ENCODE data around the gene HAUS7. TPM values are rescaled to one million over a fixed set of nuclear protein-coding genes. Genes with fewer than 3 reads are reported as not detected.

HAUS7 gene
- polyA plus RNA-seq, 1 donor = 25.9 TPM

DNA sequence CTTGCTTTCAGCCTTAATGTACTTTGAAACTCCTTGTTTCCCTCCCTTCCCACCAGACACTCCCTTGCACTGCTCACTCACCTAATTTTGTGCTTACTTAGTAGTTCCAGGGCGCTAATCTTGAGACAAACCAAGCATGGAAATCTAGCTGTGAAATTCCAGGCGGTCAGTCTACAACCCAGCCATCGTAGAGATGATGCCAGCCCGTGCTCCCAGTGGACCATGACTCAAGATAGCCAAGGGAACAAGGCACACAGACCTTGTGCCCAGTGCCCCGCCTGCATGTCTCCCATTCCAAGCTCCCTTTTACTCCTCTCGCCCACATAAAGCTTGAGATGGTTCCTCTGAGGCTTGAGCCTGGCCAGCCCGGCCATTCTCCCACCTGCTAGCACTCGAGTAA lies 35.6 kb downstream of the HAUS7 start:
- DNase-seq = no peak

DNA sequence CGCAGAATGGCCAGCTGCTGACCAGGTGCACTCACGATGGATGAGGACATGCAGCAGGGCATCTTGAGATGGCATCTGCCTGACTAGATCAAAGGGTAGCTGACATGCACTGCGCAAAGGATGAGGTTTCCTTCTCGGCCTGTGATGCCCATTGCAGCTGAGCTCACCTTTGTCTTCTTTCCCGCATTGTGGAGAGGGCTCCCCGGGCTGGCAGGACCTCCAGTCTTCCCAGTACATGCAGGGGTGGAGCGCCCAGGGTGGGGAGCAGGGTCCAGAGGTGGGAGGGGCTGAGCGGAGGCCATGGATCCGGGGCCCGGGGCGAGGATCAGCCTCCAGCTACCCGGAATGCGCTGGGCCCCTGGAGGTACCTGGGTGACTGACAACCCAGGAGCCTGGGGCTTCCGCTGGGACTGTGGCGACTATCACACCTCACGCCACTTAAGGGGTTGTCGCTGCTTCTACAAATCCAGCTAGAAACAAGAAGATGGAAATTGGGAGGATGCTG lies 36.5 kb downstream of the HAUS7 start:
- no peak for DNase-seq

DNA sequence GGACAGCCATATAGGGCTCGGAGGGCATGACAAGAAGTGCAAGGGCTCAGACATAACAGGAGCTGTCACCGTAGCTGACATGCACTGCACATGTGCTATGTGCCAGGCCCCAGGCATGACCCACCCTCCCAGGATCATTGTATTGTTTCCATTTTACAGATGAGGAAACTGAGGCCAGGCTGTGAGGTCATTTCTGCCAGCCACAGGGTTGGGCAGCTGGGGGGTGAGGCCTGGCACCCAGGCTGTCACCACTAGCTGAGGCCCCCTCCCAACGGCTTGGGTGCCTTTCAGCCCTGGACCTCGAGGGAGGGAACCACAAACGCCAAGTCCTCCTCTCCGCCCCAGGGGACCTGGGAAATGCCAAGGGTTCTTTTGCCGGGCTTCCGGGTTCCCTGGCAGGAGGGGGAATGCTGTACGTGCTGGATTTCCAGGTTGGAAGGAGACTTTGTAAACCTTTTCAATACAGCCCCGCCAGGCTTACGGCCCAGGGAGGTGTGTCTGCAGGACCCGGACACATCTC lies 37.2 kb downstream of the HAUS7 start:
- DNase-seq = no peak

DNA sequence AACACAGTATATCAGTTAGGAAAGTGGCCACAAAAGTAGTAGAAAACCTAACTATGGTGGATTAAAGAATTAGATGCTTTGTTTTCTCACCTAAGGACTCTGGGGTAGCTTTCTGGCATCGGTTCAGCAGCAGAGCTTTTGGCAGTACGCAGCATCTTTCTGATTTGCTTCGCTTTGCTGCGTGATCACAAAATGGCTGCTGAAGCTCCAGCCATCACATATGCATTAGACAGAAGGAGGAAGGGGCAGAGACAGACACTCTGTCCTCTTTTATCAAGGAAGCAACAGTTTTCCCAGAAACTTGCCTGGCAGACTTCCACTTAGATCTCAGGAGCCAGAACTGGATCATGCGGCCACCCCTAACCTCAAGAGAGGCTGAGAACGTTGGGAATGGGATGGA lies 39.6 kb downstream of the HAUS7 start:
- no peak for DNase-seq

DNA sequence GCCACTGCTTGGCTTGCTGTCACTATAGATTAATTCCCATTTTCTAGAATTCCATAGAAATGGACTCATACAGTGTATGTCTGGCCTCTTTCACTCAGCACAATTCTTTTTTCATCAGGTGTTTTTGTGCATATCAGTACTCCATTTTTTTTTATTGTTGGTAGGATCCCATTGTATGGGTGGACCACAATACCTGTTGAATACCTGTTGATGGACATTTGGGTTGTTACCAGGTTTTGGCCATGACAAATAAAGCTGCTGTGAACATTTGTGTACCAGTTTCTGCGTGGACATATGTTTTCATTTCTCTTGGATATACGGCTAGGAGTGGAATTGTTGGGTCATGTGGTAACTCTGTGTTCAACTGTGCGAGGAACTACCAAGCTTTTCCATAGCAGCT lies 44.2 kb downstream of the HAUS7 start:
- DNase-seq = no peak

DNA sequence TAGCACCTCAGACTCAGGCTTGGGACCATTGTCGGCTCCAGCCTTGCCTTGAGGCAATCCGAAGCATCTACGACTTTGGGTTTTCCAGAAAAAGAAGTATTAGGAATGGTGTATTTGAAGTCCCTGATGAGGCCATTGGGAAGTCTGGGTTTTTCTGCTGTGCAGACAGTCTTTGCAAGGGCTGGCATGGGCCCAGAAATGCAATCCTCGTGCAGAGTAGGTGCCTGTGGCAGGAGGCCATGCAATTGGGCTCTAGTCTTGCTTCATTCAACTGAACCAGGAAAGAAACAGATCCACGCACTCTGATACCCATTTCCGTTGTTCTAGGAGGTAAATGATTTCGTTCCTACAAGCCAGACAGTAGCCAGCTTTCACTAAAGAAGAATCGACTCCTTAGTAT lies 46.7 kb downstream of the HAUS7 start:
- no peak for DNase-seq

DNA sequence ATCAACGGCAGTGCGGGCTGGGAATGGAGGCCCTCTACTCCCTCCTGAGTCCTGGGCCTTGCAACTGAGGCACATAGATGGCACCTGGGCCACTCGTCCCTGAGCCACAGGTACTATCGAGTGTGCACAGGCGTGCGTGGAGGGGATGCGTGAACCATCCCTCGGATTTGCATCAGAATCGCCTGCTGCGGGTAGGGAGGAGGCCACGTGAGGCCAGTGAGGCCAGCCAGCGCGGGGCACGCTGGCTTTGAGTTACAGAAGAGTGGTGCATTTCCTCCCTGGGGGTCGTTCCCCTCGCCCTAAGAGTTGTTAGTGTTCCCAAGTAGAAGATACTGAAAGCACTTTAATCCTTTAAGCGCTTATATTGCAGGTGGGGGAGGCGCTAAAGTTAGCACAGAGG lies 48.5 kb downstream of the HAUS7 start:
- DNase-seq = no peak

DNA sequence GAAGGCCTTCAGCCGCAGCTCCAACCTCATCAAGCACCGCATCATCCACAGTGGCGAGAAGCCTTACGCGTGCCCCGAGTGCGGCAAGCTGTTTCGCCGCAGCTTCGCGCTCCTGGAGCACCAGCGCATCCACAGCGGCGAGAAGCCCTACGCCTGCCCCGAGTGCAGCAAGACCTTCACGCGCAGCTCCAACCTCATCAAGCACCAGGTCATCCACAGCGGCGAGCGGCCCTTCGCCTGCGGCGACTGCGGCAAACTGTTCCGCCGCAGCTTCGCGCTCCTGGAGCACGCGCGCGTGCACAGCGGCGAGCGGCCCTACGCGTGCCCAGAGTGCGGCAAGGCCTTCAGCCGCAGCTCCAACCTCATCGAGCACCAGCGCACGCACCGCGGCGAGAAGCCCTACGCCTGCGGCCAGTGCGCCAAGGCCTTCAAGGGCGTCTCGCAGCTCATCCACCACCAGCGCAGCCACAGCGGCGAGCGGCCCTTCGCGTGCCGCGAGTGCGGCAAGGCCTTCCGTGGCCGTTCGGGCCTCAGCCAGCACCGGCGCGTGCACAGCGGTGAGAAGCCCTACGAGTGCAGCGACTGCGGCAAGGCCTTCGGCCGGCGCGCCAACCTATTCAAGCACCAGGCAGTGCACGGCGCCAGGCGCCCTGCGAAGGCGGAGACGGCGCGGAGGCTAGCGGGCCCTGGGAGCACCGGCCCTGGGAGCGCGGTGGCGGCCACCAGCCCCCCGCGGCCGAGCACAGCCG lies 49.4 kb downstream of the HAUS7 start:
- DNase-seq = no peak

DNA sequence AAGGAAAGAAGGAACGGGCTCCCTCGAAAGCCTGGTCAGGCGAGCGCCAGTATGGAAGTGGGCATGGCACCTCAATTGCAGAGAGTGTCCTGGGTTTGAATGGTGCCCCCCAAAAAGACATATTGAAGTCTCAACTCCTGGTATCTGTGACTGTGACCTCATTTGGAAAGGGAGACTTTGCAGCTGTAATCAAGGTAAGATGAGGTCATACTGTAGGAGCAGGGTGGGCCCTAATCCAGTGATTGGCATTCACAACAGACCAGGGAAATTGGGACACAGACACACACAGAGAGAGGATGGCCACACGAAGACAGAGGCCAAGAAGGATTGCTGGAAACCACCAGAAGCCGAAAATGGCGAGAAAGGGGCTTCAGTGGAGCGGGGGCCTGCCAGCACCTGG lies 52.7 kb downstream of the HAUS7 start:
- DNase-seq = no peak

DNA sequence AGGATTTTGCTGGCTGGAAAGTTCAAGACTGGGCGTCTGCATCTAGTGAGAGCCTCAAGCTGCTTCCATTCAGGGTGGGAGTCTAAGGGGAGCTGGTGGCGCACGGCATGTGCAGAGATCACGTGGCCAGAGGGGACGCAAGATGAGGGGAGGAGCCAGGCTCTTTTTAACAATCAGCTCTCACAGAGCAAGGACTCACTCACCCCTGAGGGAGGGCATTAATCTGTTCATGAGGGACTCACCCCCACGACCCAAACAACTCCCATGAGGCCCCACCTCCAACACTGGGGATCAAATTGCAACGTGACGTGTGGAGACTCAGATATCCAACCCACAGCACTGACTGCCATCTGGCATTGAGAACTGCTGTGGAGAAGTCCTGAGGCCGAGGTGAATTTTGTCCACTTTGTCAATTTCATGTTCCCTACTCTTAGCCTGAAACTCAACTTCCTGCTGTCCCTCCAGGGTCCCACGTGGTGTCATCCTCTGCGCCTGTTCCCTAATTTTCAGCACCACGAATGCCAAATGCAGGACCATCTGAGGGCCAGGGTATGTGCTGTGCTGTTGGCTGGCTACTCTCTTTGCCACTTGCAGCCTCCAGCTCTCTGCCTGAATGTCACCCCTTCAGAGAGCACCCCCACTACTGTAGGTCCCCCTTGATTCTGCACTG lies 53.5 kb downstream of the HAUS7 start:
- no peak for DNase-seq

DNA sequence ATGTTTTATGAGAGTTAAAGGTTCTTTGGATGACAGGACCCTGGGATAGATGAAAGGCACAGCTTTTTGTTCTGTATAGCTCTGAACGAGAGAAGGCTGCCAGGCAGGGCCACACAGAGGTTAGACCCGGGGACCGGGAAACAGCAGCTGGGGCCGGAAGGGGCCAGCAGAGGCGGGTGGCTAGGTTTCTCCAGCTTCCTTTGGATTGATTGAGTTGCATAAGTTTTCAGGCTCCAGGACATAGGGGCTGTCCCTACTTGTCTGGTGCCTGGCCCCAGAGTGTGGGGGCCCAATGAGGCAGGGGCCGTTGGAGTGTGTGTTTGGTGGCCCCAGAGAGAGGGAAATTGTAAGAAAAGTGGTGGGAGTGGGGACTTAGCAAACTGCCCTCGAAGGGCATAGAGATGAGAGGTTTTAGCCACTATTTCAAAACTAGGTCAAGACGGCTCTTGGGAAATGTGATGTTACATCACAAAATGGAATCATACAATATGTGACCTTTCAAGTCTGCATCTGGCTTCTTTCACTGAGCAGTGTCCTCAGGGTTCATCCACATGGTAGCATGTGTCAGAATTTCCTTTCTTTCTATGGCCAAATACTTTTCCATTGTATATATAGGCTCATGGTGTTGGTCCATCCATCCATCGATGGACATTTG lies 55.4 kb downstream of the HAUS7 start:
- peak; percentile 8 for DNase-seq

DNA sequence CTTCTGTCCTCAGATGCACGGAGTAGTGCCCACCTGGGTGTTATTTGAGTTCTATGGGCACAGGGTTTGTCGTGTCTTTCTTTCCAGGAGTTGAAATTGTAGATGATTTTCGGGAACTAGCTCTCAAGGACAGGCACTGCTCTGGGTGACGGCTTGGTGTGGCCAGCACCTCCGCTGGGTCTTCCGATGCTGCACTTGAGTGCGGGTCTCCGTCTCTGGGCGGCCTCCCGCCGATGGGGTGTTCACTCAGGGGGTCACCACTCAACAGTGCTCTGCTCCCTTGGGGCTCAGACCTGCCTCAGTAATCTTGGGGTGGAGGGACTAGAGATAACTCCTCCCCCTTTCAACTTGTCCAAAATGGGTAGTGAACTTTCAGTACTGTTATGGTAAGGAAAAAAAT lies 56.6 kb downstream of the HAUS7 start:
- no peak for DNase-seq

DNA sequence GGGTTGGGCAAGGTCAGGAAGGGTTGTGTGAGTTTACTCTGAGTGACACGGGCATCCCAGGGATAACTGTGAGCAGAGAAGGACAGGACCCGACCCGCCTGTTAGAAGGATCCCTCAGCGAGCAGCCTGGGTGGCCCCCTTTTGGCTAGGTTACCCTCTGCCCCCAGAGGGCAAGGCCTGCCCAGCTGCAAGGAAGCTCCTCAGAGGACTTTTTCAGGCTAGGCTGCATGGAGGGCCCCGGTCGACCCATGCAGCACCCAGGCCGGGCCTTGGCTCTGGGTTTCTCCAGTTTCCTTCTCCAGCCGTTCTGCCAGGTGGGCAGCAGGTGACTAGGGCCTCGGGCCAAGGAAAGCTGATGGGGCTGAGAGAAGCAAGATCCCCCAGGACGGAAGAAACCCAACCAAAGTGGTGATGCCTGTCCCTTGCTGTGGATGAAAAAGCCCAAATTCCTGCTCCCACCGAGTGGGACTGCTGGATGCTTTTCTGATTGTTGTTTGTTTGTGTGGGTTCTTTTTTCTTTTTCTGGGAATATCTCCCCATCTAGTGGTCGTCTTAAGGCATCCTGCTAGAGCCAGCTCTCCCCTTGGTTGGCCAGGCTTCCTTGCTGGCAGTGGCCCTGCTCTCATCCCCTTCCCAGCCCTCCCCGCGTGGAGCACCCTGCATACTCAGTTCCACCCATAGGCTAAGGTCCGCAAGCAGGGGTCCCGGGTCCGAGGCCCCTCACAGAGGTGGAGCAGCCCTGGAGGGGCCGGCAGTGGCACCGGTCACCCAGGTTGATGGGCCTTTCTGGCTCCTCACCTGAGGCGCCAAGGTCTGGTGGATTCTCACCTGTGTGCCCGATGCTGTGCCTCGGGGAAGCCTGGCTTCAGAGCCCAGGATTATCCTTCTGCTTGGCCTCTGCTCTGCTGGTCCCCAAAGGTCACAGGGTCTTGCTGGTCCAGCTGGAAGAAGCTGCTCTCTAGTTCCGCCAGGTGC lies 57.3 kb downstream of the HAUS7 start:
- peak; percentile 23 for DNase-seq

DNA sequence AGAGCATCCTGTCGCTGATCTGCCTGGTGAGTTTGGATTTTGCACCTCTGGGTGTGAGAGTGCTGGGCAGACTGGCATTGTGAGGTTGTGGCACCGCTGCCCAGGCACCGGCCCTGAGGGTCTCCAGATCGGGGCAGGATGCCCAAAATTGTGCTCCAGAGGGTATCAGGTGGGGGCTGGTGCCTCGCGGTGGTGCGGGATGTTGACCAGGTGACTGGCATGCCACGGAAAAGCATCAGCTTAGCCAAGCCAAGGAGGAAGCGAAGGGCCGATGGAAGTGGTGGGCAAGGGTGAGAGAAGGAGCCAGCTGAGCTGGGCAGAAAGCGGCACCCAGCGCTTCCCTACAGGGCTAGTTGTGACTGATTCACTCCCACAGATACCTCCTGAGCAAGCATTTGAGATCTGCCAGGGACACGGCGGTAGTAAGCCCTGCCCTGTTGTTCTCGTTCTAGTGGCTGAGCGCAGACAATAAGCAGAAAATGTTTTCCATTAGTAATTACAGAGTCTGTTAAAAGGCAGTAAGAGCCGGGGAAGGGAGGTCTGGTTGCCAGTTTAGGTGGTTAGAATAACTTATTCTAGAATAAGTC lies 58.3 kb downstream of the HAUS7 start:
- DNase-seq = no peak

DNA sequence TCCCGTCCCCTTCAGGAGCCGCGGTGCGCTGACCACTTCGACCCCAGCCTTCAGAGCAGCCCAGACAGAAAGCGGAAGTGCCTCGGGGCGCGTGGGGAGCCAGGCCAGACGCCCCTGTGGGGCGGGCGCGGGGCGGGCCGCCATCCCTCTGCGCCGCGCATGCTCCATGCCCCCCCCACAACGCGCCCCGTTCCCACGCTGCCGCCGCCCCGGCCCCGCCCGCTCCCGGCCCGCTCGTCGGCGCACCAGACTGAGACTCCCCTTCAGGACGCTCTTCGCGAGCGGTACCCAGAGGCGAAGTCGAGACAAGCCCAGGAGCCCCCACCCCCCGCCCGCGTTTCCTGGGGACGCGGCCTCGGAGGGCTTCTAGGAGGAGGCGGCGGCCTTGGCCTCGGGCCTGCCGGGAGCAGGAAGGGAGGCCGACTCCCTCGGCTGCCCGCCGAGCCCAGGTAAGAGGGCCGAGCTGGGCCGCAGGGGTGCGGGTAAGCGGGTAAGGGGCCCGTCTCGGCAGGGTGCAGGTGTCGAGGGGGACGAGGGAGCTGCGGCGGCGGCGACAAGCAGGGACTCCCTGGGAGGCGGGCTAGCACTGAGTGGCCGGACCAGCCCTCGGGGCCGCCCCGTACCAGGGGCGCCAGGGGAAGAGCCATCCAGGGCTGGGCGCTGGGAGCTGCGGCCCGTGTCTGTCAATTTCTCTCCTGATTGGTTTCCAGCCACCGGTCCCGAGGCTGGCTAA lies 59.0 kb downstream of the HAUS7 start, which contains the start of gene ZFP92:
Gene ZFP92, plus strand, starts transcription at position 218 of the 733 bp plus-strand sequence. CDS start 6,851 bp downstream, outside the sequence.
- DNase-seq = peak; percentile 15

DNA sequence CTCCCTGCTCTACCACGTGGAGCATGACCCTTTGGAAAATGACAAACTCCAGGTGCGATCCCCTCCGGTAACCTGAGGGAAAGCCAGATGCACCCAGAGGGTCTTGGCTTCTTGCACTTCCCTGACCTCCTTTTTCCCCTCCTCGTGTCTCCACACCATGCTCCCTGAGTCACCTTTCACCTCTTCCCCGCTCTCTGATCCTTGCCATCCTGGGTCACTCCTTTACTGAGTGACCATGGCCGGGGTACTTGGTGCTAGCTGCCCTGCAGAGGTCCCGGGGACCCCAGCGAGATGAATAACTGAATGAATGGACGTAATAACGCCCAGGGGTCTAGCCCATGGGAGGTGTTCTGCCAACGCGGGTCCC lies 59.5 kb downstream of the HAUS7 start:
- no peak for DNase-seq

DNA sequence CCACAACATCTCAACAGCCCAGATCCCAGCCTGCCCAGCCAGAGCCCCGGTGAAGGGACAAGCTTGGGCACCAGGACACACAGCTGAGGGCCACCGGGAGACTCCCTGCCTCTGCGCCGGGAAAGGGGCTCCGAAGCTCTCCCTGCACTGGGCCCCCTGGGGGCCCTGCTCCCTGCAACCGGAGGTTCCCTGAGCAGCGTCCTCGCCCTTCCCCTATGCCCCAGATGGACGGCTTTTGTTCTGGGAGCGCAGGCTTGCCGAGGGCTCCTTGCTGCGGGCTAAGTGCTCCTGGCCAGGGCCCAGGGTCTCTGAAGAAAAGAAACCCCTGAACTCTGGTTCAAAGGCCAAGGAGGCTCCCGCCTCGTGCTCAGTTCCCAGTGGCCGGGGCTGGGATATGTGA lies 60.0 kb downstream of the HAUS7 start:
- no peak for DNase-seq

DNA sequence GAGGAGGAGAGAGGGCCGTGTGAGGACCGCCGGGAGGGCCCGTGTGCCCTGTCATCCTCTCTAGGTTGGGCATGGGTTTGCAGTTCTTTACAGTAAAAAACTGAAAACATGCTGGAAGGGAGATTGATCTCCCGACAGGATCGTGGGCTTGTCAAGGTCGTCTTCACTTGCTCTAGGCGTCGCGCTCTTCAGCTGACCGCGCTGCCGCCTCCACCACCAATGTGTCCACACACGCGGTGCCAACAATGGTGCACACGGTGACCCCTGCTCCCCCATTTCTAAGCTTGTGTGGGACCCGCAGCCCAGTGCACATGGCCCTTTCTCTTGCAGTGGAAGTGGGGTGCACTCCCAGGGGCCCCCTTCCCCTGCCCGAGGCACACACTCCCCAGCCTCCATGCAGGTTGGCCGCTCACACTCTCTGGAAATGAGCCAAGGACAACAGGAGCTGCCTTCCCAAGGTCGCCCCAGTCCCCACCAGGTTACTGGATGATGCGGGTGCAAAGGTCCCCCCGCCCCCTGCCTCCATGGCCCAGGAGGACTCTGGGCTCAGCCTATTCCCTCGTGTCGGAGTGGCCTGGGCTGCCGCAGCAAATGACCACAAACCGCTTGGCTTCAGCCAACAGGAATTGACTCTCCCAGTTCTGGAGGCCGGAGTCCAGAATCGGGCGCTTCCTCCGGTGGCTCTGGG lies 60.8 kb downstream of the HAUS7 start:
- no peak for DNase-seq

DNA sequence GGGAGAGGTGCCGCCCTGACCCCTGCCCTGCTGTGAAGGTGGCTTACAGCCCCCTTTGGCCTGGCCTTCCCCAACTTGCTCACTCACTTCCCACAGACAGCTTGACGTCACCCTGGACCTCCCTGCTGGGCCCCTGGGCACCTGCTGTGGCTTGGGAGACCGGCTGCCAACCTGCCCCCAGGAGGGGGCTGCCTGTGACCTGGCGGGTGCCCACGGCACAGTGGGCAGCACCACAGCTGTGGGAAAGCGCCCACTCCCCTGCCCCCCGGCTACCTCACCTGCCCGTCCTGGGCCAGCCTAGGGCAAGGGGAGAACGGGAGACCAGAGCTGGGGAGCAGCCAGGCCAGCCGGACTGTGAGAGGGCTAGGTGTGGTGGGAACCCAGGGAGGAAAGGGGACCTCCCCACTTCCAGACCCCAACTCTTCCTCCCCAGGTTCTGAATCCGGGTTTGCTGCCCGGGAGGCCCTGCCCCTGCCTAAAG lies 61.5 kb downstream of the HAUS7 start:
- no peak for DNase-seq

DNA sequence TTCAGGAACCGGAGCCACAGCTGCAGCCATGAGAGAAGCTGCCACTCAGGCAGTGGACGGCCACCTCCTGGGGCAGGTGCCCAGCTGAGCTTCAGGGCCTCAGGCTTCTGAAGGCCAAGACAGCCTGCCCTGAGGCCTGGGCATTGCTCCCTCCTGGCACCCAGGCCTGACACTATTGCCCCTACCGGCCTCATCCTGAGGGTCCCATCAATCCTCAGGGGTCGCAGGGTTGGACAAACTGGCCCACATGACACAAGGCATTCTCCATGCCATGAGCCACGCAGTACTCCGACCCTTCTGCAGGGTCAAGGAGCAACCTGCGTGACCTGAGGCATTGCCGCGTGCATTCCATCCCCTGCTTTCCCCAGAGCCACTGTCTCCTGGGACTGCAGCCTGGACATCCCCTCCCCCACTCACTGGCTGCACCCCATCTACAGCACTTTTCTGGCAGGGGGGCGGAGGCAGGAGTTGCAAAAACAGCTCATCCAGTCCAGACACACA lies 62.1 kb downstream of the HAUS7 start:
- DNase-seq = no peak

Data from hindlimb muscle (tissue), 1 donor.